Suppressor macrophage treated with lipopolysaccharide for 4 hours (primary cell): ENCODE measurements around the gene CRAMP1.
"Not testable (repeated sequence)": the region's sequence is repeated elsewhere in the genome, so short reads cannot be mapped to it uniquely, and the experiment has no call there.

Experiments used
- DNase-seq: peaks from one replicate; pipeline ENCODE4 v3.0.0-alpha.2; 2020

The CRAMP1 gene

GRCh38 chr16:1713933-1714332 is 101.8 kb downstream of the CRAMP1 start:
- no peak for DNase-seq

GRCh38 chr16:1715220-1715619 is 103.1 kb downstream of the CRAMP1 start:
- no peak for DNase-seq

- not testable (repeated sequence) for DNase-seq
Observed at GRCh38 chr16:1718236-1718635, 106.1 kb downstream of the CRAMP1 start.

- peak; percentile 44 for DNase-seq
Observed at GRCh38 chr16:1719559-1720229, 107.5 kb downstream of the CRAMP1 start.

- no peak for DNase-seq
Observed at GRCh38 chr16:1721372-1721771, 109.2 kb downstream of the CRAMP1 start.

GRCh38 chr16:1723450-1724147 is 111.4 kb downstream of the CRAMP1 start:
- peak; percentile 58 for DNase-seq

- no peak for DNase-seq
Observed at GRCh38 chr16:1724491-1724890, 112.3 kb downstream of the CRAMP1 start.

- no peak for DNase-seq
Observed at GRCh38 chr16:1726661-1727502, 114.7 kb downstream of the CRAMP1 start.
